Measurements from ENCODE around the gene INSM1. TPM values are rescaled to one million over a fixed set of nuclear protein-coding genes. Genes with fewer than 3 reads are reported as not detected.

The INSM1 gene
- total and polyA plus RNA-seq, 2 of the 13 experiments (the other 11 are each of a cell fraction or from before 2014, with no cell fraction given) = not detected

- peaks cover 11 to 42% of the 10 kb centered on the region in 2 experiments for H3K27me3 ChIP-seq (ENCODE audit: control insufficient read depth in 1 of 2, insufficient read depth in 2 of 2, low read length in 2 of 2)
- H3K9ac ChIP-seq (ENCODE audit: insufficient read depth, low read depth, low read length) = no peak overlapping the region
- 7% methylated on average over 6 of the region's 6 CpGs for WGBS (ENCODE audit: low lambda C conversion rate)
- no TSS peak for BruUV-seq (replicated peaks)
- in situ Hi-C loops (cut with HindIII; ENCODE audit: extremely low pct_ligation_motif_present, low pct_unique_long_range_greater_than_20kb) (loop anchor here (5.0 kb wide), 1 partner anchor 207 kb away; no protein-coding TSS in a partner anchor), intact Hi-C loops (cut with micrococcal nuclease; ENCODE audit: unreplicated experiment) (loop anchor here (1.0 to 5.0 kb wide), 3 partner anchors 208 to 278 kb away; no protein-coding TSS in a partner anchor)
- ChIA-PET POLR2A (no interaction called here), CTCF (ENCODE audit: low intra/inter-chr PET ratio, low total read pairs) (interaction anchor here (0.8 to 3.6 kb wide), 3 partner anchors 47 to 233 kb away, joined by 4 to 55 read pairs (median 16); no protein-coding TSS in a partner anchor)
- peak; percentile 100 for FAIRE-seq
- H4K20me1 ChIP-seq (ENCODE audit: insufficient read depth, low read length) = no peaks in the 10 kb centered on the region; the same call in 1 of the 2 replicates
- H3K4me3 ChIP-seq (replicated peaks in 1 of 3; ENCODE audit: insufficient read depth in 1 of 3, low read depth in 2 of 3, low read length in 3 of 3) = no peak overlapping the region
- H3K4me1 ChIP-seq (ENCODE audit: insufficient read depth, low read length) = peaks cover 20% of the 10 kb centered on the region; the same call in 1 of the 2 replicates
- H3K27ac ChIP-seq (ENCODE audit: extremely low read length, insufficient read depth, low read length) = no peak overlapping the region
- DNase-seq (ENCODE audit: low spot score) = peak; percentile 67
- H3K4me2 ChIP-seq (ENCODE audit: low read depth, low read length) = no peak overlapping the region
- no peaks in the 10 kb centered on the region for H3K36me3 ChIP-seq (replicated peaks in 1 of 2; ENCODE audit: control insufficient read depth in 1 of 2, insufficient read depth in 2 of 2, low read length in 2 of 2)
- H3K9me3 ChIP-seq (ENCODE audit: low read length) = no peaks in the 10 kb centered on the region
- no peaks in the 10 kb centered on the region for H3K79me2 ChIP-seq (ENCODE audit: insufficient read depth, low read length)
- no peak overlapping the region for H2AFZ ChIP-seq (ENCODE audit: low read length)
- peak; percentile 89 for ATAC-seq
- TF ChIP-seq ZNF160 (CRISPR knock-in tag; IDR thresholded peaks at IDR 0.05) = no peak
- no peak for TF ChIP-seq KDM4B (CRISPR knock-in tag; IDR thresholded peaks at IDR 0.05)
- no peak for TF ChIP-seq ZNF362 (CRISPR knock-in tag; IDR thresholded peaks at IDR 0.05; ENCODE audit: borderline replicate concordance)
- TF ChIP-seq ARNTL (CRISPR knock-in tag; IDR thresholded peaks at IDR 0.05) = no peak
- no peak for TF ChIP-seq FOXJ3 (CRISPR knock-in tag; IDR thresholded peaks at IDR 0.05; ENCODE audit: borderline replicate concordance)
- TF ChIP-seq CTCF (CRISPR knock-in tag; IDR thresholded peaks at IDR 0.05) = peak; percentile 92
- TF ChIP-seq DRAP1 (CRISPR knock-in tag; IDR thresholded peaks at IDR 0.05) = no peak
- no peak for TF ChIP-seq KLF16 (CRISPR knock-in tag; IDR thresholded peaks at IDR 0.05)
- TF ChIP-seq ETS1 (CRISPR knock-in tag; IDR thresholded peaks at IDR 0.05) = no peak
- TF ChIP-seq EEA1 (CRISPR knock-in tag; IDR thresholded peaks at IDR 0.05; ENCODE audit: borderline replicate concordance) = no peak
- TF ChIP-seq ZFP37 (CRISPR knock-in tag; IDR thresholded peaks at IDR 0.05; ENCODE audit: borderline replicate concordance) = no peak
- no peak for TF ChIP-seq SOX6 (IDR thresholded peaks at IDR 0.05)
- TF ChIP-seq SOX6 (CRISPR knock-in tag; IDR thresholded peaks at IDR 0.05) = peak; percentile 36; the same call in 1 of the 2 replicates
- no peak for TF ChIP-seq ZFP62 (CRISPR knock-in tag; IDR thresholded peaks at IDR 0.05)
- TF ChIP-seq ARID4A (CRISPR knock-in tag; IDR thresholded peaks at IDR 0.05; ENCODE audit: borderline replicate concordance) = no peak
These were observed 7.4 kb upstream of the INSM1 start for GRCh38 chr20:20360464-20360863.

Data from HepG2 (cell line).